NAMALWA (cell line): ENCODE measurements around the gene ARHGAP9.
A peak's percentile ranks its signal among the peaks of the same experiment; 100 is the strongest.

Experiments
- DNase-seq: peaks from one replicate; pipeline ENCODE4 v3.0.0-alpha.2; 2015; ENCODE audit warnings: low spot score

Gene ARHGAP9

DNA sequence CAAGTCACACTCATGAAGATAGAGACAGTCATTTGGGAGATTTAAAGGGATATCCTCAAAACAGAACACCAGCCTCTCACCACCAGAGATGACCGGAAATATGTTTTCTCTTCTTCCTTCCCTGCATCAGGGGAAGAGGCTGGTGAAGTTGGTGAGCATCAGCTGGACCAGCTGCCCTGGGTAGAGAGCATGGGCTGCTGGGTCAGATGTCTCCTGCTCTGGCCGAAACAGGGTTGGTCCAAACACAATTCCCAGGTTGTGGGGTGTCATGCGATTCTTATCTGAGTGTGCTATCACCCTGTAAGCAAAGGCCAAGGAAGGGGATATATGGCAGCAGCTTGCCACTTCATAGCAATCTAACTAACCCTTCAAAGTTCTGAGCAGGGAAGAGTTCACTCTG, 7.3 kb downstream of the ARHGAP9 start:
- DNase-seq = no peak

DNA sequence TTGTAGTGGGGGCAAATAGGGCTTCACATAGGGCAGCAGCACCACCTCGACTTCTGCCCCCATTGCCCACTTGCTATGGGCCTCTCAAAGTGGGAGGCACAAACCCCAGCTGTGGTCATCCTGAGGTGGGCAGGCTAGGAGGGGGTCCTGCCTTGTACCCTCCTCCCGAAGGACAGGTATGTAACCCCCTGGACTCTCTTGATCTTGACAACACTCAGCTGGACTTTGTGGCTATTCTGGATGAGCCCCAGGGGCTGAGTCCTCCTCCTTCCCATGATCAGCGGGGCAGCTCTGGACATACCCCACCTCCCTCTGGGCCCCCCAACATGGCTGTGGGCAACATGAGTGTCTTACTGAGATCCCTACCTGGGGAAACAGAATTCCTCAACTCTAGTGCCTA, 8.0 kb downstream of the ARHGAP9 start:
- DNase-seq = no peak

DNA sequence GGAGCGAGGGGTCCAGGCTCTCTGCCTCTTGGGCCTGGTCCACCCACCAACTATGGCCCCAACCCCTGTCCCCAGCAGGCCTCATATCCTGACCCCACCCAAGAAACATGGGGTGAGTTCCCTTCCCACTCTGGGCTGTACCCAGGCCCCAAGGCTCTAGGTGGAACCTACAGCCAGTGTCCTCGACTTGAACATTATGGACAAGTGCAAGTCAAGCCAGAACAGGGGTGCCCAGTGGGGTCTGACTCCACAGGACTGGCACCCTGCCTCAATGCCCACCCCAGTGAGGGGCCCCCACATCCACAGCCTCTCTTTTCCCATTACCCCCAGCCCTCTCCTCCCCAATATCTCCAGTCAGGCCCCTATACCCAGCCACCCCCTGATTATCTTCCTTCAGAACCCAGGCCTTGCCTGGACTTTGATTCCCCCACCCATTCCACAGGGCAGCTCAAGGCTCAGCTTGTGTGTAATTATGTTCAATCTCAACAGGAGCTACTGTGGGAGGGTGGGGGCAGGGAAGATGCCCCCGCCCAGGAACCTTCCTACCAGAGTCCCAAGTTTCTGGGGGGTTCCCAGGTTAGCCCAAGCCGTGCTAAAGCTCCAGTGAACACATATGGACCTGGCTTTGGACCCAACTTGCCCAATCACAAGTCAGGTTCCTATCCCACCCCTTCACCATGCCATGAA, 8.6 kb downstream of the ARHGAP9 start:
- DNase-seq = no peak

DNA sequence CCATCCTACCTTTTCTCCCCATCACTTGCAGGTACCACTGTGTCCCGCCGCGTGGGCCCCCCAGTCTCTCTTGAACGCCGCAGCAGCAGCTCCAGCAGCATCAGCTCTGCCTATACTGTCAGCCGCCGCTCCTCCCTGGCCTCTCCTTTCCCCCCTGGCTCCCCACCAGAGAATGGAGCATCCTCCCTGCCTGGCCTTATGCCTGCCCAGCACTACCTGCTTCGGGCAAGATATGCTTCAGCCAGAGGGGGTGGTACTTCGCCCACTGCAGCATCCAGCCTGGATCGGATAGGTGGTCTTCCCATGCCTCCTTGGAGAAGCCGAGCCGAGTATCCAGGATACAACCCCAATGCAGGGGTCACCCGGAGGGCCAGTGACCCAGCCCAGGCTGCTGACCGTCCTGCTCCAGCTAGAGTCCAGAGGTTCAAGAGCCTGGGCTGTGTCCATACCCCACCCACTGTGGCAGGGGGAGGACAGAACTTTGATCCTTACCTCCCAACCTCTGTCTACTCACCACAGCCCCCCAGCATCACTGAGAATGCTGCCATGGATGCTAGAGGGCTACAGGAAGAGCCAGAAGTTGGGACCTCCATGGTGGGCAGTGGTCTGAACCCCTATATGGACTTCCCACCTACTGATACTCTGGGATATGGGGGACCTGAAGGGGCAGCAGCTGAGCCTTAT, 9.2 kb downstream of the ARHGAP9 start:
- DNase-seq = no peak

DNA sequence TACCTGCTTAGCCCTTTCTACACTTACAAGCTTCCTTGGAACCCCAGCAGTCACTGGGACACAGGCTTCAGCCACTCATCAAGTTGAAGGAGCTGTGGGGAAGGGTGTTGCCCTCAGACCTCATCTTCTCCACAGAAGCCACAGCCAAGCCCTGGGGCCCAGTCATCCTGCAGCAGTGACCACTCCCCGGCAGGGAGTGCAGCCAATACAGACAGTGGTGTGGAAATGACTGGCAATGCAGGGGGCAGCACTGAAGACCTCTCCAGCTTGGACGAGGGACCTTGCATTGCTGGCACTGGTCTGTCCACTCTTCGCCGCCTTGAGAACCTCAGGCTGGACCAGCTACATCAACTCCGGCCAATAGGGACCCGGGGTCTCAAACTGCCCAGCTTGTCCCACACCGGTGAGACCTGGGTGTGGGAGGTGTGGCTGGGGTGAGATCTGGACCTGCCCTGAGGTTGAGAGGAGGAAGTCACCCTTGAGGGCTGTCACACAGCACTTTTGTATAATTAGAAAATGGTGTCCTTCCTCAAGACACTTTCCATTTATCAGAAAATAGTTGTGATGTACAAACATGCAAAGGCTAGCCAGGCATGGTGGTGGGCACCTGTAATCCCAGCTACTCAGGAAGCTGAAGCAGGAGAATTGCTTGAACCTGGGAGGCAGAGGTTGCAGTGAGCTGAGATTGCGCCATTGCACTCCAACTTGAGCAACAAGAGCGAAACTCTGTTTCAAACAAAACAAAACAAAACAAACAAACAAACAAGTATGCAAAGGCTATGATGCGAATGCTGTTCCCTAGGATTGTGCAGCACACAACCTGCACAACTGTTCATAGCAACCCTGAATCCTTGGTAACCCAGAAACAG, 10.1 kb downstream of the ARHGAP9 start:
- DNase-seq = no peak

DNA sequence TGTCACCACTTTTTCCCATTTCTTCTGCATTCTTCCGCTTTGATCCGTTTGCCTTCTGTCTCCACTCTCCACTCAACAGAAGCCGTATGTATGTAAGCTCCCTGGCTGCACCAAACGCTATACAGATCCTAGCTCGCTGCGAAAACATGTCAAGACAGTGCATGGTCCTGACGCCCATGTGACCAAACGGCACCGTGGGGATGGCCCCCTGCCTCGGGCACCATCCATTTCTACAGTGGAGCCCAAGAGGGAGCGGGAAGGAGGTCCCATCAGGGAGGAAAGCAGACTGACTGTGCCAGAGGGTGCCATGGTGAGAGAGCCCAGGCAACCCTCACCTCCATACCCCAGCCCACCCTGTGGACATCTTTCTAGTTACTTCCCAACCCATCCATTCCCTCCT, 11.8 kb downstream of the ARHGAP9 start:
- no peak for DNase-seq

DNA sequence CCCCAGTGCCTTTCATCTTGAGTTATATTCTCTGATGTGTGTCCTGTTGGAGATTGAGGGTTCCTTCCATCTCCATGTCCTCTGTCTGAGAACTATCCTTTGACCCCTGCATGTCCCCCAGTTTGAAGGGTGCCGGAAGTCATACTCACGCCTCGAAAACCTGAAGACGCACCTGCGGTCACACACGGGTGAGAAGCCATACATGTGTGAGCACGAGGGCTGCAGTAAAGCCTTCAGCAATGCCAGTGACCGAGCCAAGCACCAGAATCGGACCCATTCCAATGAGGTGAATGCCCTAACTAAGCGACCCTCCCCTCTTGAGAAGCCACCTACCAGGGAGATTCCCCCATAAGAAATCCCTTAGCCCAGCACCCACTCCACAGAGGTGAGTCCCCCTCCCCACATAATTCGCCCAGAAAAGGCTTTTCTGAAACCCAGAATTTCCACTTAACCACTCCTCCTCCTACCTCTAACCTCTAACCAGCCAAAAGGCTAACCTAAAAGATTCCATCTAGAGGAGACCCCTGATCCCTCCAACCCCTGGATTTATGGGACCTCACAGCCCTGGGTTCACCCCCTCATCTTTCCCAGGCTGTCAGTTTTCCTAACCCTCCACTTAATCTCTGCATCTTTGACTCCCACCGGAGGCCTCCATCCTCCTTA, 12.3 kb downstream of the ARHGAP9 start:
- DNase-seq = no peak

DNA sequence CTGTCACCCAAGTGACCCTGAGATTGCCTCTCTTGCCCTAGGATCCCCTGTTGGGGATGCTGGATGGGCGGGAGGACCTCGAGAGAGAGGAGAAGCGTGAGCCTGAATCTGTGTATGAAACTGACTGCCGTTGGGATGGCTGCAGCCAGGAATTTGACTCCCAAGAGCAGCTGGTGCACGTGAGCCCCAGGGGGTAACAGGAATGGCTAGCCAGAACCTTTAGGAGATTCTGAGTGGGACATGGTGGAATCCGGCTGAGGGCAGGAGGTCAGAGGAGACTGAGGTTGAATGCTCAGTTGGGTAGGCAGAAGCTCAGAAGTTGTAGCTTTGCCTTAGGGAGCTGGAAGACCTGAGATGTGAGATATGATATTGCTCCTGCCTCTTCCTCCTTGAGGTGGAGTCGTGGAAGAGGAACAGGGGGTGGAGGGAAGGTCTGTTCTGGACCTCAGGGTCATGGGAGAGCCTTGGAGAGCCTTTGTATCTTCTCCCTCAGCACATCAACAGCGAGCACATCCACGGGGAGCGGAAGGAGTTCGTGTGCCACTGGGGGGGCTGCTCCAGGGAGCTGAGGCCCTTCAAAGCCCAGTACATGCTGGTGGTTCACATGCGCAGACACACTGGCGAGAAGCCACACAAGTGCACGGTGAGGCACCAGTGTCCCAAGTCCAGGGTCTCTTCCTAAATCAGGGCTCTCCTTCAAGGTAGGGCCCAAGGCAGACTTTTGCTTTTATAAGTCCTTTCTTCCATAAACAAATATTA, 13.7 kb downstream of the ARHGAP9 start:
- DNase-seq = no peak

DNA sequence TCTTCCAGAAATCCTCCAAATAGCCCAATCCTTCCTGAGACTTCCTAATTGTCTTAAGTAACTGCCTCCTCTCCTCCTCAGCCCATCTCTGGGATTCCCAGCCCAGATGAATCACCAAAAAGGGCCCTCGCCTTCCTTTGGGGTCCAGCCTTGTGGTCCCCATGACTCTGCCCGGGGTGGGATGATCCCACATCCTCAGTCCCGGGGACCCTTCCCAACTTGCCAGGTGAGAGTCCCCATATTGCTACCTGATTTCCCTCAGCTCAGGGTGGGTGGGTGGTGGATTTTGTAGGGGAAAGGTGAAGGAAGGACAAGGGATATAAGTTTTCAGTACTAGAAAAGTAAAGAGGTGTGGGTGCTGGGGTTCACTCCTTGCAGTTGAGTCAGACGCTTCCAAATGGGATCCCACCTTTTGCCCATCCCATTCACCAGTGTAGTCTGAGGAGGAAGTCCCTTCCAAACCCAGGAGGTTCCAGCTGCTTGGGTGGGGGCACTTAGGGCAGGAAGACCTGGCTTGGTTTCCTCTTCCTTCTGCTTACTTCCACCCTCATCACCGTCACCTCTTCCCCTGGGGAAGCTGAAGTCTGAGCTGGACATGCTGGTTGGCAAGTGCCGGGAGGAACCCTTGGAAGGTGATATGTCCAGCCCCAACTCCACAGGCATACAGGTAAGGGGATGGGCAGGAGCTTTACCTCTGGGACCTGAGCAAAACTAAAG, 14.5 kb downstream of the ARHGAP9 start:
- DNase-seq = no peak

DNA sequence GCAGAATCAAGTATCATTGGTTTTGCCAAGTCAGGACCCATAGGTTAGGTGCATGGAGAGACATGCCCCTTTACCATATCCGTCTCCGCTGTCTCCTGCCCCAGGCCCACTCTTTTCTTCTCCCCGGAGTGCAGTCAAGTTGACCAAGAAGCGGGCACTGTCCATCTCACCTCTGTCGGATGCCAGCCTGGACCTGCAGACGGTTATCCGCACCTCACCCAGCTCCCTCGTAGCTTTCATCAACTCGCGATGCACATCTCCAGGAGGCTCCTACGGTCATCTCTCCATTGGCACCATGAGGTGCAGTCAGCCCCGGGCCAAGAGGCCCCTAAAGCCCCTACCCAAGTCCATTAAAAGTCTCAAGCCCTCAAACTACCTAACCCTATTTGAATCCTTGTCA, 15.1 kb downstream of the ARHGAP9 start:
- no peak for DNase-seq

DNA sequence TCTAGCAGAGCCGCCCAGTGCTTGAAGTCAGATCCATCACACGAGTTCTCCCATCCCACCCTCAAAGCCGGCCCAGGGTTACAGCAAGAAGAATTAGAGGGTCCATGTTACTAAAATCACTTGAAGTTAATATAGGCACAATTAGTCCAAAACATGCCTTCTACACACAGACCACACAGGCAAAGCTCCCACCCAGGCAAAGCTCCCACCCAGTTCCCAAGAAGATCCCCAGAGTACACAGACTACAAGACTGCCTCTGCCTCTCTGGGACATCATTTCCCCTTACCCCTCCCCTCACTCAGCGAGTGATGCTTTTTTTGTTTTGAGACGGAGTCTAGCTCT, 16.8 kb downstream of the ARHGAP9 start:
- no peak for DNase-seq

DNA sequence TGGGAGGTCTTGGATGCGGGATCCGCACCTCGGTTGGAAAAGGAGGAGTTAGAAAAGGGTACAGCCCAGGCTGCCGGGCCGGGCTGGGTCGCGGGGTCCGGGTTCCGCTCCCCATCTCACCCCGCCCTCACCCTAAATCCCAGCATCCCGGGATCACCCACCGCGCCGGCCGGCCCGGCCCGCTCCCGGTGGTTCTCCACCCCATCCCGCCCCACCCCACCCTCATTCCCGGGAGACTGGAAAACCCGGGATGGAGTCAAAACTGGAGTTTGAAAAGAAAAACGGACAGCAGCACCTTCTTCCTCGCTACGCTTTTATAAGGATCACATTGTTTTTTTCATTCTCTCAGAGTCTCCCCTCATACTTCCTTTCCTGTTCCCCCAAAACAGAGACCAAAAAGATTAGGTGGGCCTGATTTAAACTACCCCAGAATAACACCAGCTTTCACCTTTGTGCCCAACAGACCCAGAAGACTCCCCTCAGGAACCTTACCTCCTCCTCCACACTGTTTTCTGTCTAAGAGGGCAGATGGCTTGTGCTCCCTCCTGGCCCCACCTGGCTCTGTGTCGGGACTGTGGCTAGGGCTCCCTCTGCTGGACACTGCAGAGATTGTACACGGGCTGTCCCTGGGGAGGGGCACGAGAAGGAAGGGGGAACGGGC, 17.3 kb downstream of the ARHGAP9 start:
- peak; percentile 97 for DNase-seq

DNA sequence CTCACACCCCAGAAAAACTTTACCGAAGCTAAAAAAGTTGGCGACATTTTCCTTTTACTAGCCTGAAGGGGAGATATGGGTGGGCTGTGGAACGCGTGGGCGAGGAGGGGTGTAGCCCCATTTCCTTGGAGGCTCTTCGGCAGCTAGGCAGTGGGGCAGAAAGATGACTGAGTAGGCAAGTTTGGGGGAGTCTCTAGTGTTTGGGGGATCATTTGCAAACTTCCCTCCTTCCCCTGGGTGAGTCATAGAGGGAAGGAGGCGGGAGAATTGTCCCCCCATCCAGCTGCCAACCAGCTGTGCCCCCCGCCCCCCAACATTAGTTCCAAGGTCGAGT, 17.8 kb downstream of the ARHGAP9 start:
- DNase-seq = peak; percentile 55

DNA sequence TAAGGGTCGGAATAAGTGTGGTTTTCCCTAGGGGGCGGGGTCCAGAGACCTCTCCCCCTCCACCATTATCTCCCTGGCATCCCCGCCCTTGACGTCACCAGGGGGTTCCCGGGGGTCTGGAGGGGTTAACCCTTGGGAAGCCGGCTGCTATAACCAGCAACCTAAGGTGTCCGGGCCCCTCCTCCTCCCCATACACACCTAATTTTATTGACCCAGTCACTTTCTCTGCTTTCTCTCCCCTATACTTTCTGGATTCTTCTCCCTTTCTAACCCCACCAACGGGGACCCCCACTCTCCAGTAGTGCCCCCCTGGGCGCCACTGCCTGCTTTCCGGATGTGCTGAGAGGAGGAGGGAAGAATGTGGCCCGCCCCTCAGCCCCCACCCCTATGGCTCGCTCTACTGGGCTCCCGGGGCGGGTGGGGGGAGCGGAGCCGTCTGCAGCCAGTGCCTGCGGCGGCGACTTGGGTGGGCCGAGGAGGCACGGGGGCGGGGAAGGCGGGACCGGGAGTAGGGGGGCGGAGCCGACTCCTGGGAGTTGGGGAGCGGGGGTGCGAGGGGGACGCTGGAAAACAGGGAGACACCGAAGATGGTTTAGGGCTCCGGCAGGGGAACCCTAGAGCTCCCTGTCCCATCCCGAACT, 18.3 kb downstream of the ARHGAP9 start:
- DNase-seq = peak; percentile 61

DNA sequence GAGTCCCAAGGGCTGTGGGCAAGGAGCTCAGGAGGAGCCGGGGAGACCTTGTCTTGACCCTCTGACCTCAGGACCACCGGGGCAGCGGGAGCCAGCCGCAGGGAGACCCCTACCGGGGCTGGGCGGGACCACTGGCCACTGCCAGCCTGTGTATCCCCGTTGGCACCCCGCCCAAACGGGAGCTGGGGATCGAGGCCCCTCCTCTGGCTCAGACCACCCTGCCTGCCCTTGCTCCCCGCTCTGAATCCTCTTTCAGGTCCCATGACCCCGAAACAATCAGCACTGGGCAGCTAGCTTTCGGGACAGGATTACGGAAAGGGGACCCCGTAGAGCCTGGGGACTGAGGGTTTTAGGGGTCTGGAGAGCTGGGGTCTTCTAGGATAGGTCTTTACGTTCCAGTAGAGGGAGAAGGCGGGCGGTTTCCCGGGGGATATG, 18.8 kb downstream of the ARHGAP9 start:
- peak; percentile 33 for DNase-seq

DNA sequence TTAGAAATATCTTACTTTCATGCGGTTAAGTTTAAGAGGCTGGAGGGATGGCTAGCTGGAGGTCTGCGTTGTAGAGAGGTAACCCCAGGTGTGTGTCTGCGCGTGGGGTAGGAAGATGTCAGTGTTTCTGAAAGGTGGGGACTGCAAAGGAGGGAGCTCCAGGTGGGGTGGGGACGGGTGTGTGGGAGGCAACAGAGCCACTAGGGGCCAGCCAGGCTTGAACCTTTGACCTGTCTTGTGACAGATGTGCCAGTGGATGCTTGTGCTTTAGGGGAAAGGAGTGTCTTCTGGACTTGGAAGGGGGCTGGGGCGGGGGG, 19.2 kb downstream of the ARHGAP9 start:
- DNase-seq = peak; percentile 74

DNA sequence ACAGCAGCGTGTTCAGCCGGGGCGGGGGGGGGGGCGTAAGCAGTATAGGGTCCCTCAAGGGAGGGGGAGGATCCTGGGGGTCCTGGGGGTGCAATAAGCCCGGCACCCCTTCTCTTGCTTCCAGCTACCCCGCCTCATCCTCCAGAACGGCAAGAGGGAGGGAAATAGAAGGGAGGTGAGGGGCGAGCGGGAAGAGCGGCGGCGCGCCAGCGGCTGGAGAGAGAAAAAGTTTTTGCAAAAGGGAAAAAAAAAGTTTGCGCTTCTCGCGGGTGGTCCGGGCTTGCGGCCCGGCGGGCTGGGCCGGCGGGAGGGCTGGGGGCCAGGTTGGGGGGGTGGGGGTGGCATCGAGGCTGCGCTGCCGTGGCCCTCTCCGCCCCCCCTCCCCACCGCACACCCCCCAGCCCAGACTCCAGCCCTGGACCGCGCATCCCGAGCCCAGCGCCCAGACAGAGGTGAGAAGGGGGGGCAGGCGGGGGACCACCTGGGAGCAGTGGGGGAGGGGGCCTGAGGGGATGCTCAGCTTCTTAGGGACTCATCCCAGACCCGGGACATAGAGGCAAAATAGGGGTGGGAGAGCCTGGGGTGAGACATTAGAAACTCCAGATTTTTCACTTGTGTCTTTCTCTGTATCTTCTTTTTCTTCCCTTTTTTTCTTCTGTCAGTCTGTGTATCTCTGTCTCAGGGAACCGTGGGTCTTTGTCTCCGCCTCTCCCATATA, 19.8 kb downstream of the ARHGAP9 start, which contains the start of gene GLI1:
GLI1 (plus strand) TSS at position 36 of the 718 bp plus-strand sequence. CDS start 3,907 bp downstream, outside the sequence.
- DNase-seq = no peak

DNA sequence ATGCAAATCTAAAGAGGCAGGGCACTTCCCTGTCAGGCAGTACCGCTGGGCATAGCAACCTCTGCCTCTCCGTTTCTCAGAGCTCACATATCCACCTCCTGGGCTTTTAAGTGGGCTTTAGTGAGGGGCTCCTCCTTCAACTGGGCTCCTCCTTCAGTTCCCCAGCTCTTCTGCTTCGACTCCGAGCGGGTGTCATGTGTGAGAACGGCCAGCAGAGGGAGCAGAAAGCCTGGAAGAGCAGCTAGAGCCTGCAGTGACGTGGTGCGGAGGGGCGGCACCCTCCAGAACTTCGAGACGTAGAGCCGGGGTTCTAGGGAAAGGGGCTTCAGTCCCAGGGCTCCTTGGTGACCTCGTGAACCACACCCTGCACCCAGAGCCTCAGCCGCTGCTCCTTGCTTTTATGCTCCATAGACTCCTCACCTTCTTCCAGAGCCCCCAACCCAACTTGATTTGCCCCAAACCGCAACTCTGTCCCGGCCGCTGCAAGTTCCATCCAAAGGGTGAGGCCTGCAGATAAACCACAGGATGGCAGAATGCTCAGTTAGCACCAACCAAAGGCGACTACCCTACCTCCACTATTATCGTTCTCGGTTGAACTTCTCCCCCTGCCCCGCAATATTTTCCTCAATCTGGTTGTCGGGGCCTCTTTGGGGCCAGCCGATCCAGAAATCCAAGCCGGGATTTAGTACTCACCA, 20.5 kb downstream of the ARHGAP9 start:
- peak; percentile 99 for DNase-seq

DNA sequence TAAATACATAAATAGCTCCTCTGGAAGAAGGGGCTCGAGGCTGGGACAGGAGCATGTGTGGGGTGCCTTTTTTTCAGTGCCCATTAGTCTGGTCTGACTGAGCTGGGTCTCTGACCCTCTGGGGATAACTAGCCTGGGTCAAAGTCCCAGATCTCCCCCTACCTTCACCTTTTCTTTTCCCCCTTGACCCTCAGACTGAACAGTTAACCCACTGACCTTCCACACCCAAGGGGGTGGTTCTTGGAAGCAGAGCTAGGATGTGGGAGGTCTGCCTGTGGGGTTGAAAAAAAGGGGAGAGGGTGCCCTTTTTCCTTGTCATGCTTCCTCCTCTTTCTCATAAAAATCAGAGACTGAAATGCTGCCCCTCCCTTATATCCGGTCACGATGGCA, 21.0 kb downstream of the ARHGAP9 start:
- no peak for DNase-seq
